GM15510 (cell line): ENCODE measurements around the gene WDR37.

Experiments
- POLR2A ChIP-seq: IDR thresholded peaks from 3 replicates; pipeline ENCODE4 v1.6.1; 2011; ENCODE audit warnings: borderline replicate concordance; ENCODE audit not compliant: insufficient read length; ENCODE audit errors: extremely low read depth

The WDR37 gene

GRCh38 chr10:1121271-1121970, 65.2 kb downstream of the WDR37 start:
- TF ChIP-seq POLR2A, result no peak

DNA sequence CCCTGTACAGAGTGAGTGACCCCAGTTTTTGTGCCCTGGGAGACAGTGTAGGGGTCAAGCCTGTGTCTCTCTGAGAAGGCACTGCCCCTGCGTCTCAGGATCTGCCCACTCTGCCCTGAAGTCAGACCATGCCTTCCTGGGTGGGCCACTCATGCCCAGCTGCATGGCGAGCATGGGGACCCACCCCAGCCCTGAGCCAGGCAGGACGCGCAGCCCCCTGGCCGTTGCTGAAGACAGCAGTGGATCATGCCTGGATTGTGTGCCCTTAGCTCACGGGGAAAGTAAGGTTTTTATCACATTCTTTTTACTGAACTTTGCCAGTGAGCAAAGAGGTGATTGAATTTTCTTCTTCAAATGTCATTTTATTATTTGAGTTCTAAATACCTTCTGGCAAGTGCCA, 66.2 kb downstream of the WDR37 start:
- TF ChIP-seq POLR2A, result no peak

DNA sequence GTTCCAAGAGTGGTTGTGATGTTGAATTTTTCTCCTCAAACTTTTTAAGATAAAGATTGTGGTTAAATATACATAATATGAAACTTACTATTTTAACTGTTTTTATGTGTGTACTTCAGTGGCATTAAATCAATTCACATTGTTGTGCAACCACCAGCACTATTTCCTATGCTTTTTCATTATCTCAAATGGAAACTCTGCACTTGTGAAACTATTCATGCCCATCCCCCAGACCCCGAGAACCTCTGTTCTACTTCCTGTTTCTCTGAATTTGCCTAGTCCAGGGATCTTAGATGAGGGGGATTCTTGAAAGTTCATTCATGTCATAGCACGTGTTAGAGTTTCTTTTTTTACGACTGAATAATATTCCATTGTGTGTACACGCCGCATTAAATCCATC, 67.0 kb downstream of the WDR37 start:
- TF ChIP-seq POLR2A, result no peak

GRCh38 chr10:1123972-1124371, 67.8 kb downstream of the WDR37 start:
- no peak for TF ChIP-seq POLR2A

- TF ChIP-seq POLR2A, result no peak
These were observed 68.6 kb downstream of the WDR37 start for GRCh38 chr10:1124796-1125195.

DNA sequence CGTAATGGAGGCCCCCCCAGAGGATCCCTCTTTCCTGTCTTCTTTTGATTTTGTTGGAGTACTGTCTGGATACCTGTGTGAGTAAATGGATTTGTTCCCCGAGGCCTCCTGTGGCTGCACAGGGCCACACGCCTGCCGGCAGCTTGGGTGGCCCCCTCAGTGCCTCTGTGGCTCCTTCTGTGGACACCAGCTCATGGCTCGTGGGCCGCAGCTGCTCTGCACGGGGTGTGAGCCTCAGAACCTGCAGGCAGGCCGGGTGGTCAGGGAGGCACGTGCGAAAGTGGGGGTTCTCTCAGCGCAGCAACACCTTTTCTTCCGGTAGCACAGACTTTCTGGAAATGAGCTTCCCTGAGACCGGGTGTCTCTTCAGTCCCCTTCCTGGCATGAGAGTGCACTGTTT, 70.3 kb downstream of the WDR37 start:
- TF ChIP-seq POLR2A, result no peak

GRCh38 chr10:1127629-1128028, 71.4 kb downstream of the WDR37 start:
- TF ChIP-seq POLR2A, result no peak

- no peak for TF ChIP-seq POLR2A
These were observed 71.9 kb downstream of the WDR37 start for GRCh38 chr10:1128115-1128514.

DNA sequence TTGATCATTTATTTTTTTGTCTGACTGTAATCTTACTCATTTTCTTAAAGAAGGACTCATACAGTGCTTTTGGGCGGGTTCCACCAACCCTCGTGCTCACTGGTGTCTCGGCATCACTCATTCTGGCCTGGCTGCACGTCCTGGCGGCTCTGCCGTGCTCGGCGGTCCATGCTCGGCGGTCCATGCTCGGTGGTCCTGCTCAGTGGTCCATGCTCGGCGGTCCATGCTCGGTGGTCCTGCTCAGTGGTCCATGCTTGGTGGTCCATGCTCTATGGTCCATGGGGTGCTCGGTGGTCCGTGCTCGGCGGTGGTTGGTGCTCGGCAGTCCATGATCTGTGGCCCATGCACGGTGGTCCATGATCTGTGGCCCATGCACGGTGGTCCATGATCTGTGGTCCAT, 72.5 kb downstream of the WDR37 start:
- no peak for TF ChIP-seq POLR2A

- no peak for TF ChIP-seq POLR2A
These were observed 74.0 kb downstream of the WDR37 start for GRCh38 chr10:1130226-1130625.

DNA sequence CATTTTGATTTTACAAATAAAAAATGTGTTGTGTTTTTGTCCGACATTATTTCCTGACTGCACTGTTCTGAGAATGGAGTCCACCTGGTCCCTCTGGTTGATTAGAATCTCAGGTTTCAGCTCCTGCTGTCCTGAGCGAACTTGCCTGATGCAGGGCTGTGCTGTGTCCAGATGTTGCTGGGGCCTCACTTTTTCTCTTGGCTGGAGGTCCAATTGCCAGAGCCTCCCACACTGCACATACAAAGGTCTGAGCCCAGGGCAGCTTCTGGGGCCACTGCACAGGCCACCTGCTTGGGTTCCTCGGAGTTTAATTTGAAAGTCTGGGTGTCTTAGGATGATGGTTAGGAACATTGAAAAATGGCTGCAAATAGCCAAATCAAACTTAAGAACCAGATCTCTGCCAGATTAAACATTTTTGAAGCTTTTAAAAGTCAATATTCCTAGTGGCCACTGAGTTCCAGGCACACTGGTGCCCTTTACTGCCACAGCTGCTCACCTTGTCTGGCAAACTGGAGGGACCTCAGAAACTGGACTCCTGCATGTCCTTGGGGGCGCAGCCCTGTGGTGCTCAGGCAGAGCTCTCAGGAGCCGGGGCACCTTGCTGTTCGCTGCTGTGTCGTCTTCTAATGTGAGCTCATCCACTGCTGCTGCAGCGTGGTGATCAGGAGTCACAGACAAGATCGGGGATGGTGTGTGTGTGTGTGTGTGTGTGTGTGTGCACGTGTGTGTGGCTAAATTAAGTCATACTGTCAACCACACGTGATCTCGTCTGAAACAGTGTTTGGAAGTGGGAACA, 75.0 kb downstream of the WDR37 start:
- TF ChIP-seq POLR2A, result no peak

DNA sequence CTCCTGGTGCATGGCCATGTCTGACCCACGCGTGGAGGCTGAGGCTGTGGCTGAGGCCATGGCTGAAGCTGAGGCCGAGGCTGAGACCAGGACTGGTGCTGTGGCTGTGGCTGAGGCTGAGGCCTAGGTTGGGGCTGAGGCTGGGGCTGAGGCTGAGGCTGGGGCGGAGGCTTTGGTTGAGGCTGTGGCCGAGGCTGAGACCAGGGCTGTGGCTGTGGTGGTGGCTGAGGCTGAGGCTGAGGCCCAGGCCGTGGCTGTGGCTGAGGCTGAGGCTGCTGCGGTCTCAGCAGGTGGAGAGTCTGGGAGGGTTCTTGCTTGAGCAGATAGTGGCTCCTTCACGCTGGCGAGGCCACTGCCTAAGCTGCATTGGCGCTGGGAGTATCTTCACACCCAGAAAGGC, 76.4 kb downstream of the WDR37 start:
- TF ChIP-seq POLR2A, result no peak

DNA sequence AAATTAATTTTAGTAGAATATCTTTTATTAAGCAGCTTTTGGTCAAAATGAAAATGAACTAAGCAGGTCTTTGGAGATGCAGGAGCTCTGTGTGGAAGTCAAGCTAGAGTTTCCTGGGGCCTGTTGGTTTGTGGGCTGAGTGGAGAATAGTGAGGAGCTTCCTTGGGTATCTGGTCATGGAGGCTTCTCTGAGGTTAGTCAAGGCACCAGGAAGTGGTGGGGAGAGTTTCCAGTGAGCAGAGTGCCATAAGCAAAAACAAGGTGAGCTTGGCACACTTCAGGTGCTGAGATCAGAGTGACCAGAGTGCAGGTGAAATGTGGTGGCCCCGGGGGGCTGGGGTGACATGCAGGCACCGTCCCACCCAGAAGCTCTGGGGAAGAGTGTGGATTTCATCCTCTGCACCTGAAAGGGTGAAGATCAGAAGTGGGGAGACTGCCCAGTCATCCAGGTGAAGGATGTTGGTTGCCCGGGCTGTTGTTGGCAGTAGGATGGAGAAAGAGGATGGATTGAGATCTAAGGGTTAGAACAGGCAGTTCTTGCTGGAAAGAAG, 77.4 kb downstream of the WDR37 start:
- TF ChIP-seq POLR2A, result no peak

GRCh38 chr10:1134156-1134555, 78.0 kb downstream of the WDR37 start:
- TF ChIP-seq POLR2A, result no peak

- no peak for TF ChIP-seq POLR2A
These were observed 80.1 kb downstream of the WDR37 start for GRCh38 chr10:1136268-1136667.
